Measurements from ENCODE around the gene ZPLD1. TPM values are rescaled to one million over a fixed set of nuclear protein-coding genes. Genes with fewer than 3 reads are reported as not detected.

ZPLD1 gene
- total RNA-seq, 1 experiment from 2014 or later: not detected

DNA sequence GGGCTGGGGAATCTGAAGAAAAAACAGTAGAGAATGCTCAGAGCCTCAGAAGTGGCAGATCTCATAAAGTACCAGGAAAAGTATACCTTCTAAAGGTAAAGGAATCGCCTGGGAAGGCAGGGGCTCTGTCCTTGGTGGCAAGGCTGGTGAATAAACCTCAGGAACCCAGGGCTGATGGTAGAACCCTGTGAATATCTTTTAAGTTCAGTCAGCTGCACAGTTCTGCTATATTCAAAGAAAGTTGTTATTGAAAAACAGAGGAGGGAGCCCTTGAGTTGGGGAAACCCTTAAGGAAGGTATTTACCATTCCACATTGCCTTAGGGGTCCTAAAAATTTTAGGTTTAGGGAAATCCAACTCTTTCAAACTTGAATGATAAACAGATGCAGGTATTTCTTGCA, 31.2 kb downstream of the ZPLD1 start:
- no peak for ATAC-seq
- POLR2A ChIA-PET: no interaction called here
- Histone ChIP-seq H3K9me3 (ENCODE audit: control insufficient read depth, insufficient read depth, low read depth, low read length) (no peaks in the 10 kb centered on the region), H3K36me3 (ENCODE audit: control insufficient read depth, insufficient read depth, low read length) (no peaks in the 10 kb centered on the region), H3K4me1 (ENCODE audit: control insufficient read depth, insufficient read depth, low read length) (no peaks in the 10 kb centered on the region), H3K27me3 (ENCODE audit: control insufficient read depth, insufficient read depth, low read length) (no peaks in the 10 kb centered on the region), H3K4me3 (ENCODE audit: low read depth in 2 of 2, low read length in 2 of 2) (no peak overlapping the region), H3K27ac (ENCODE audit: low read length) (no peak overlapping the region)
- intact Hi-C loops (cut with micrococcal nuclease; ENCODE audit: unreplicated experiment): no loop called here
- DNase-seq (ENCODE audit: low read depth, low spot score): no peak
- no TSS peak for BruUV-seq (replicated peaks)
- in situ Hi-C loops (cut with HindIII; ENCODE audit: low pct_unique_long_range_greater_than_20kb, low sequenced_read_pairs): no loop called here
- TF ChIP-seq, protein P1, sequence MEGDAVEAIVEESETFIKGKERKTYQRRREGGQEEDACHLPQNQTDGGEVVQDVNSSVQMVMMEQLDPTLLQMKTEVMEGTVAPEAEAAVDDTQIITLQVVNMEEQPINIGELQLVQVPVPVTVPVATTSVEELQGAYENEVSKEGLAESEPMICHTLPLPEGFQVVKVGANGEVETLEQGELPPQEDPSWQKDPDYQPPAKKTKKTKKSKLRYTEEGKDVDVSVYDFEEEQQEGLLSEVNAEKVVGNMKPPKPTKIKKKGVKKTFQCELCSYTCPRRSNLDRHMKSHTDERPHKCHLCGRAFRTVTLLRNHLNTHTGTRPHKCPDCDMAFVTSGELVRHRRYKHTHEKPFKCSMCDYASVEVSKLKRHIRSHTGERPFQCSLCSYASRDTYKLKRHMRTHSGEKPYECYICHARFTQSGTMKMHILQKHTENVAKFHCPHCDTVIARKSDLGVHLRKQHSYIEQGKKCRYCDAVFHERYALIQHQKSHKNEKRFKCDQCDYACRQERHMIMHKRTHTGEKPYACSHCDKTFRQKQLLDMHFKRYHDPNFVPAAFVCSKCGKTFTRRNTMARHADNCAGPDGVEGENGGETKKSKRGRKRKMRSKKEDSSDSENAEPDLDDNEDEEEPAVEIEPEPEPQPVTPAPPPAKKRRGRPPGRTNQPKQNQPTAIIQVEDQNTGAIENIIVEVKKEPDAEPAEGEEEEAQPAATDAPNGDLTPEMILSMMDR (IDR thresholded peaks at IDR 0.05): peak; percentile 20
- TF ChIP-seq TCF7L2 (IDR thresholded peaks at IDR 0.05; ENCODE audit: low read depth, low read length) (no peak), SIN3A (IDR thresholded peaks at IDR 0.05; ENCODE audit: borderline replicate concordance, insufficient read depth, low read depth, low read length) (no peak)
- TF ChIP-seq, protein P2, sequence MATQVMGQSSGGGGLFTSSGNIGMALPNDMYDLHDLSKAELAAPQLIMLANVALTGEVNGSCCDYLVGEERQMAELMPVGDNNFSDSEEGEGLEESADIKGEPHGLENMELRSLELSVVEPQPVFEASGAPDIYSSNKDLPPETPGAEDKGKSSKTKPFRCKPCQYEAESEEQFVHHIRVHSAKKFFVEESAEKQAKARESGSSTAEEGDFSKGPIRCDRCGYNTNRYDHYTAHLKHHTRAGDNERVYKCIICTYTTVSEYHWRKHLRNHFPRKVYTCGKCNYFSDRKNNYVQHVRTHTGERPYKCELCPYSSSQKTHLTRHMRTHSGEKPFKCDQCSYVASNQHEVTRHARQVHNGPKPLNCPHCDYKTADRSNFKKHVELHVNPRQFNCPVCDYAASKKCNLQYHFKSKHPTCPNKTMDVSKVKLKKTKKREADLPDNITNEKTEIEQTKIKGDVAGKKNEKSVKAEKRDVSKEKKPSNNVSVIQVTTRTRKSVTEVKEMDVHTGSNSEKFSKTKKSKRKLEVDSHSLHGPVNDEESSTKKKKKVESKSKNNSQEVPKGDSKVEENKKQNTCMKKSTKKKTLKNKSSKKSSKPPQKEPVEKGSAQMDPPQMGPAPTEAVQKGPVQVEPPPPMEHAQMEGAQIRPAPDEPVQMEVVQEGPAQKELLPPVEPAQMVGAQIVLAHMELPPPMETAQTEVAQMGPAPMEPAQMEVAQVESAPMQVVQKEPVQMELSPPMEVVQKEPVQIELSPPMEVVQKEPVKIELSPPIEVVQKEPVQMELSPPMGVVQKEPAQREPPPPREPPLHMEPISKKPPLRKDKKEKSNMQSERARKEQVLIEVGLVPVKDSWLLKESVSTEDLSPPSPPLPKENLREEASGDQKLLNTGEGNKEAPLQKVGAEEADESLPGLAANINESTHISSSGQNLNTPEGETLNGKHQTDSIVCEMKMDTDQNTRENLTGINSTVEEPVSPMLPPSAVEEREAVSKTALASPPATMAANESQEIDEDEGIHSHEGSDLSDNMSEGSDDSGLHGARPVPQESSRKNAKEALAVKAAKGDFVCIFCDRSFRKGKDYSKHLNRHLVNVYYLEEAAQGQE (IDR thresholded peaks at IDR 0.05; ENCODE audit: insufficient read depth in 1 of 2, low read depth in 2 of 2, low read length in 1 of 2): no peak; a peak in 1 of 4 replicates
- CTCF ChIA-PET: no interaction called here

DNA sequence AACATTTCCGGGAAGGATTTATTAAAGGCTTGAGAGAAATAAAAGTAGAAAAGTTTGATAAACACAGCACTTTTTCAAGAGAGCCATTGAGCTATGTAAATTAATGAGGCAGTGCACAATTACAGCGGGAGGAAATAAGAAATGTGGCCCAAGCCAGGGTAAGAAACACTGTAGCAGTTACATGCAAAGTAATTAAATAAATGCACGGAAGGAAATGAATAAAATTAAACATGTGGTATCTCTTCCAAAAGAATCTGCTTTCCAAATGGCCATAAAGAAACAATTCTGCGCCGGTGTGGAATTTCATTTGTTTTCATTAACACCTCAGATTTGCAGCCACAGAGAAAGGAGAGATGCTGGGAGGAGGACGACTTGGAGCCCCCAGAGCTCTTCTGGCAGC, 35.3 kb downstream of the ZPLD1 start:
- DNase-seq (ENCODE audit: low read depth, low spot score) (no peak), ATAC-seq (no peak)
- Histone ChIP-seq H3K27me3 (ENCODE audit: control insufficient read depth, insufficient read depth, low read length) (no peaks in the 10 kb centered on the region), H3K9me3 (ENCODE audit: control insufficient read depth, insufficient read depth, low read depth, low read length) (no peaks in the 10 kb centered on the region), H3K36me3 (ENCODE audit: control insufficient read depth, insufficient read depth, low read length) (no peaks in the 10 kb centered on the region), H3K27ac (ENCODE audit: low read length) (no peak overlapping the region), H3K4me1 (ENCODE audit: control insufficient read depth, insufficient read depth, low read length) (no peaks in the 10 kb centered on the region), H3K4me3 (ENCODE audit: low read depth in 2 of 2, low read length in 2 of 2) (no peak overlapping the region)
- no TSS peak for BruUV-seq (replicated peaks)
- ChIA-PET CTCF (no interaction called here), POLR2A (no interaction called here)
- TF ChIP-seq POLR2AphosphoS5 (IDR thresholded peaks at IDR 0.05; ENCODE audit: low read depth, low read length): no peak
- TF ChIP-seq, protein P1 (IDR thresholded peaks at IDR 0.05): no peak
- TF ChIP-seq SIN3A (IDR thresholded peaks at IDR 0.05; ENCODE audit: borderline replicate concordance, insufficient read depth, low read depth, low read length): no peak
- no peak for TF ChIP-seq TCF7L2 (IDR thresholded peaks at IDR 0.05; ENCODE audit: low read depth, low read length)
- TF ChIP-seq, protein P2 (IDR thresholded peaks at IDR 0.05; ENCODE audit: insufficient read depth in 1 of 2, low read depth in 2 of 2, low read length in 1 of 2): no peak
- intact Hi-C loops (cut with micrococcal nuclease; ENCODE audit: unreplicated experiment): no loop called here
- in situ Hi-C loops (cut with HindIII; ENCODE audit: low pct_unique_long_range_greater_than_20kb, low sequenced_read_pairs): no loop called here

All from Panc1 (cell line).